NCI-H345 treated with DMSO at 0.1 percent for 48 hours (cell line): ENCODE results near the gene AP1M2.
A peak's percentile ranks its signal among the peaks of the same experiment; 100 is the strongest.
"Not testable (repeated sequence)": the region's sequence is repeated elsewhere in the genome, so short reads cannot be mapped to it uniquely, and the experiment has no call there.

ENCODE experiments used
- DNase-seq: peaks from one replicate; lab custom pipeline; 2025; ENCODE audit not compliant: unreplicated experiment; lab: John Stamatoyannopoulos, UW

AP1M2 gene

GRCh38 chr19:10602330-10603083 lies 15.4 kb upstream of the AP1M2 start:
- peak; percentile 62 for DNase-seq

GRCh38 chr19:10601999-10602329 lies 14.9 kb upstream of the AP1M2 start:
- no peak for DNase-seq

GRCh38 chr19:10600149-10600548 lies 13.0 kb upstream of the AP1M2 start:
- DNase-seq, result no peak

GRCh38 chr19:10593820-10594637 lies 6.9 kb upstream of the AP1M2 start:
- DNase-seq, result no peak

- no peak for DNase-seq
These were observed 6.0 kb upstream of the AP1M2 start for GRCh38 chr19:10593148-10593547.

- DNase-seq, result no peak
These were observed 683 bp upstream of the AP1M2 start for GRCh38 chr19:10587839-10588150.

GRCh38 chr19:10586396-10586795 lies 716 bp downstream of the AP1M2 start:
- no peak for DNase-seq

- DNase-seq, result no peak
These were observed 3.9 kb downstream of the AP1M2 start for GRCh38 chr19:10583036-10583776.

- DNase-seq, result no peak
These were observed 5.0 kb downstream of the AP1M2 start for GRCh38 chr19:10582091-10582490.

GRCh38 chr19:10580979-10581631 lies 6.0 kb downstream of the AP1M2 start:
- peak; percentile 43 for DNase-seq

GRCh38 chr19:10577951-10578350 lies 9.2 kb downstream of the AP1M2 start:
- no peak for DNase-seq

- DNase-seq, result no peak
These were observed 11.9 kb downstream of the AP1M2 start for GRCh38 chr19:10575011-10575716.

- no peak for DNase-seq
These were observed 12.7 kb downstream of the AP1M2 start for GRCh38 chr19:10574462-10574861.

- not testable (repeated sequence) for DNase-seq
These were observed 13.3 kb downstream of the AP1M2 start for GRCh38 chr19:10573793-10574192.

- DNase-seq, result peak; percentile 96
These were observed 18.1 kb downstream of the AP1M2 start, which contains the start of gene CDKN2D for GRCh38 chr19:10568826-10569651. TSS of gene CDKN2D (minus strand) at chr19:10568979. CDS start at chr19:10568653, 326 bp downstream.

GRCh38 chr19:10568062-10568825 lies 18.9 kb downstream of the AP1M2 start:
- no peak for DNase-seq

GRCh38 chr19:10567656-10568055 lies 19.5 kb downstream of the AP1M2 start:
- no peak for DNase-seq

- DNase-seq, result no peak
These were observed 20.3 kb downstream of the AP1M2 start for GRCh38 chr19:10566658-10567410.

- DNase-seq, result no peak
These were observed 20.8 kb downstream of the AP1M2 start for GRCh38 chr19:10566408-10566657.
